ENCODE measurements around the gene STK35.

The STK35 gene

DNA sequence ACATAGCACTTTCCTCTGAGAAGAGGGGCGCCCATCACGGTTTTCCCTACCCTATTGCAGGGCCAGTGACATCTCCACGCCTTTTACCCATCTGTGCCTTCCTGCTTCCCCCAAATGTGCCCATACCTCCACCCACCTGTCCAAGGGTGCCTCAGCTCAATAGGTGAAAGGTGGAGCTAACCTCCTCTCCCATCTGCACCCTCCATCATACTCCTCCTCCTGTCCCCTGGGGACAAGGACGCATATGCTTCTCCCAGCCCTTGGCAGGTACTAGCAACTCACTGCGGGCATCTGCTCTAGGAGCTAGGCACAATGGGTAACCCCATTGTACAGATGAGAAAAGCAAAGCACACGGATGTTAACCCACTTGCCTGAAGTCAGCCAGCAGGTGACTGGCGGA, 62.8 kb downstream of the STK35 start:
- no peaks in the 10 kb centered on the region for H3K27me3 ChIP-seq
- H3K36me3 ChIP-seq: no peaks in the 10 kb centered on the region
- no peak overlapping the region for H3K4me3 ChIP-seq (ENCODE audit: low read depth, low read length)
- no peaks in the 10 kb centered on the region for H3K9me3 ChIP-seq
- H3K4me1 ChIP-seq: no peaks in the 10 kb centered on the region
- no peak for DNase-seq
- no peak for TF ChIP-seq CTCF (IDR thresholded peaks at IDR 0.05; ENCODE audit: low read depth, low read length)

DNA sequence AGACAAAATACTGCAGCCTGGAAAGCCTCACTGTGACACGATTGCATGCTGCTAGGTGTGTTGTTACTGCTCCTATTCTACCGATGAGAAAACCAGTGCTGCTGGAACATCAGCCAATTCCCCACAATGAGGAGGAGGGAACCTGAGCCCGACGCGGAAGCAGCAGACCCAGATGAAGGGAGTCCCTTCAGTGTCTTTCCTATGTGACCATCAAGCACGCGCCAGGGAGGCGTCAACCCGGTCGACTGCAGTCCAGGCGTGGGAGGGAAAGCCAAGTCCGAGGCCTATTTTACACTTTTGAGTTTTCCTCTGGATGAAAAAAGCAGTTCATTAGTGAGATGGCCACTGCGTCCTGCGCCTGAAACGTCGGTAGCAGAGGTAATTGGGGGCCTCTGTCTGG, 63.3 kb downstream of the STK35 start:
- DNase-seq: no peak
- TF ChIP-seq CTCF (IDR thresholded peaks at IDR 0.05; ENCODE audit: low read depth, low read length): no peak
- Histone ChIP-seq H3K4me3 (ENCODE audit: low read depth, low read length) (no peak overlapping the region), H3K36me3 (no peaks in the 10 kb centered on the region), H3K27me3 (no peaks in the 10 kb centered on the region), H3K4me1 (no peaks in the 10 kb centered on the region), H3K9me3 (no peaks in the 10 kb centered on the region)

DNA sequence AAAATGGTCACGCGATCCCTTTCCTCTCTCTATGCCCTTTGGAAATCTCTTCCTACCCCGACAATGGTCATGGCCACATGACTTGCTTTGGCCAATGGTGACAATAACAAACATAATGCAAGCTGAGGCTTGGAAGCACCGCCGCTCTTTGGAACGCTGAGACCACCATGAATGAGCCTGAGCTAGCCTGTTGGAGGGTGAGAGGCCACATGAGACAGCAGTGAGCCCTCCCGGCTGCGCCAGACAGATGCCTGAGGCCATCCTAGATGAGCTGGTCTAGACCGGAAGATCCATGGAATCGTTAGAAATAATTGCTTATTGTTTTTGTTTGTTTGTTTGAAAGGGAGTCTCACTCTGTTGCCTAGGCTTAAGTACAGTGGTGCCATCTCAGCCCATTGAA, 64.2 kb downstream of the STK35 start:
- H3K4me1 ChIP-seq: no peaks in the 10 kb centered on the region
- no peak for TF ChIP-seq CTCF (IDR thresholded peaks at IDR 0.05; ENCODE audit: low read depth, low read length)
- no peak overlapping the region for H3K4me3 ChIP-seq (ENCODE audit: low read depth, low read length)
- no peak for DNase-seq
- H3K9me3 ChIP-seq: no peaks in the 10 kb centered on the region
- H3K27me3 ChIP-seq: no peaks in the 10 kb centered on the region
- no peaks in the 10 kb centered on the region for H3K36me3 ChIP-seq

DNA sequence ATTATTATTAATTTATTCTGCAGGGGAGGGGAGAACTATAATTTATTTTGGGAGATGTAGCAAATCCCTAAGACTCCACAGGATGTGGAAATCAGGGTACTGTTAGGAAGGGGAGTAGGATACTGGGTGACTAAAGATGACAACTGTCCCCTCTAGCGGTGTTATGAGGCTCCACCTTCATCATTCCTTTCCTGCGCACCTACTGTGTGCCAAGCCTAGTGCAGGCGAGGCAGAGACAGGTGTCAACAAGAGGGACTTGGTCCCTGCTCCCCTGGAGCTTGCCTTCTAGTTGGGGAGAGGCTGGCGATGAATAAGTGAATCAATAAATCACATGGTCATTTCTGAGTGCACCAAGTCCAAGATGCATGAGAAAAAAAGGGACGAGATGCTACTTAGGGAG, 65.5 kb downstream of the STK35 start:
- no peak for DNase-seq
- Histone ChIP-seq H3K4me1 (no peaks in the 10 kb centered on the region), H3K27me3 (no peaks in the 10 kb centered on the region), H3K9me3 (no peaks in the 10 kb centered on the region), H3K36me3 (no peaks in the 10 kb centered on the region), H3K4me3 (ENCODE audit: low read depth, low read length) (no peak overlapping the region)
- TF ChIP-seq CTCF (IDR thresholded peaks at IDR 0.05; ENCODE audit: low read depth, low read length): no peak

- TF ChIP-seq CTCF (IDR thresholded peaks at IDR 0.05; ENCODE audit: low read depth, low read length): no peak
- H3K4me3 ChIP-seq (ENCODE audit: low read depth, low read length): no peak overlapping the region
- H3K36me3 ChIP-seq: no peaks in the 10 kb centered on the region
- no peaks in the 10 kb centered on the region for H3K4me1 ChIP-seq
- no peaks in the 10 kb centered on the region for H3K27me3 ChIP-seq
- H3K9me3 ChIP-seq: no peaks in the 10 kb centered on the region
- no peak for DNase-seq
Measured at GRCh38 chr20:2168946-2169345, 67.3 kb downstream of the STK35 start.

DNA sequence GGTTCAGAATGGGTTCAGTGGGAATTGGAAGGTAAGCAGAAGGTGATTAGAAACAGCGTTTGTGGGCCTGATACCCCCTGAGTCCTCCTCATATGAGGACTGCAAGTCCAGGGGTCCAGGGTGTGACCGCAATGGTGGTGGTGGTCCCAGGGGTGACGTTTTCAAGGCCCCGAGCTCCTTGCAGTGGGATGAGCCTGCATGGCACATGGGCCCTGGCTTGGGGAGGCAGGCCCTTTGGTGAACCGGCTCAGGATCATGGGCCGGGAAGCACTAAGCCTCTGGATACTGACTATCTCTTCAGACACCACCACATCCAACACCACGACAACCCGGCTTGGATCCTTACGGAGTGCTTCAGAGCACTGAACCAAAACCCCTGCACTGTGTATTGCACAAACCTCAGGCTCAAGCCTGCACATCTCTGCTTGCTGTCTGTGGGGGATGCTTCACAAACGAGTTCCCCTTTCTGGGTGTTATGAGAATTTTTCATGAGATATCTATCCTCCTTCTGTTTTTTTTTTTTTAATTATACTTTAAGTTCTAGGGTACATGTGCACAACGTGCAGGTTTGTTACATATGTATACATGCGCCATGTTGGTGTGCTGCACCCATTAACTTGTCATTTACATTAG, 67.9 kb downstream of the STK35 start:
- TF ChIP-seq CTCF (IDR thresholded peaks at IDR 0.05; ENCODE audit: low read depth, low read length): no peak
- Histone ChIP-seq H3K27me3 (no peaks in the 10 kb centered on the region), H3K9me3 (no peaks in the 10 kb centered on the region), H3K4me1 (no peaks in the 10 kb centered on the region), H3K4me3 (ENCODE audit: low read depth, low read length) (no peak overlapping the region), H3K36me3 (no peaks in the 10 kb centered on the region)
- DNase-seq: no peak
